ENCODE results near the gene SH3BGRL2. TPM values are rescaled to one million over a fixed set of nuclear protein-coding genes. Genes with fewer than 3 reads are reported as not detected.

Gene SH3BGRL2
- total and polyA plus RNA-seq, 2 donors, result 20.8 to 32.2 TPM

- no peak for DNase-seq (ENCODE audit: extremely low spot score)
- Histone ChIP-seq H3K27ac (ENCODE audit: low read depth) (no peak overlapping the region), H3K4me1 (ENCODE audit: insufficient read depth) (no peaks in the 10 kb centered on the region), H3K4me3 (ENCODE audit: low read depth, low read length) (no peak overlapping the region), H3K36me3 (ENCODE audit: insufficient read depth) (peaks cover 1% of the 10 kb centered on the region)
- WGBS, result 93% methylated on average over 3 of the region's 3 CpGs
Measured at GRCh38 chr6:79706527-79706926, 75.4 kb downstream of the SH3BGRL2 start.

- DNase-seq (ENCODE audit: extremely low spot score), result no peak
- Histone ChIP-seq H3K36me3 (ENCODE audit: insufficient read depth) (no peaks in the 10 kb centered on the region), H3K27ac (ENCODE audit: low read depth) (no peak overlapping the region), H3K4me3 (ENCODE audit: low read depth, low read length) (no peak overlapping the region), H3K4me1 (ENCODE audit: insufficient read depth) (no peaks in the 10 kb centered on the region)
- WGBS, result 77% methylated on average over 1 of the region's 1 CpG
Measured at GRCh38 chr6:79707621-79708020, 76.5 kb downstream of the SH3BGRL2 start.

- Histone ChIP-seq H3K36me3 (ENCODE audit: insufficient read depth) (no peaks in the 10 kb centered on the region), H3K27ac (ENCODE audit: low read depth) (no peak overlapping the region), H3K4me3 (ENCODE audit: low read depth, low read length) (no peak overlapping the region), H3K4me1 (ENCODE audit: insufficient read depth) (no peaks in the 10 kb centered on the region)
- no peak for DNase-seq (ENCODE audit: extremely low spot score)
- WGBS, result 68% methylated on average over 3 of the region's 3 CpGs
Measured at GRCh38 chr6:79708095-79708791, 77.1 kb downstream of the SH3BGRL2 start.

- H3K36me3 ChIP-seq (ENCODE audit: insufficient read depth), result no peaks in the 10 kb centered on the region
- H3K4me3 ChIP-seq (ENCODE audit: low read depth, low read length), result no peak overlapping the region
- H3K27ac ChIP-seq (ENCODE audit: low read depth), result no peak overlapping the region
- no peak for DNase-seq (ENCODE audit: extremely low spot score)
- H3K4me1 ChIP-seq (ENCODE audit: insufficient read depth), result no peaks in the 10 kb centered on the region
- WGBS, result 66% methylated on average over 3 of the region's 3 CpGs
Measured at GRCh38 chr6:79710127-79710526, 79.0 kb downstream of the SH3BGRL2 start.

- WGBS, result 71% methylated on average over 4 of the region's 4 CpGs
- Histone ChIP-seq H3K36me3 (ENCODE audit: insufficient read depth) (no peaks in the 10 kb centered on the region), H3K27ac (ENCODE audit: low read depth) (no peak overlapping the region)
Measured at GRCh38 chr6:79711167-79711566, 80.0 kb downstream of the SH3BGRL2 start.

GRCh38 chr6:79712144-79712543 lies 81.0 kb downstream of the SH3BGRL2 start:
- H3K4me3 ChIP-seq (ENCODE audit: low read depth, low read length), result no peak overlapping the region
- H3K36me3 ChIP-seq (ENCODE audit: insufficient read depth), result no peaks in the 10 kb centered on the region
- 64% methylated on average over 2 of the region's 2 CpGs for WGBS
- H3K27ac ChIP-seq (ENCODE audit: low read depth), result no peak overlapping the region
- no peaks in the 10 kb centered on the region for H3K4me1 ChIP-seq (ENCODE audit: insufficient read depth)
- DNase-seq (ENCODE audit: extremely low spot score), result no peak

More at GRCh38 chr6:79711167-79711566, 80.0 kb downstream of the SH3BGRL2 start:
- no peak for DNase-seq (ENCODE audit: extremely low spot score)
- Histone ChIP-seq H3K4me1 (ENCODE audit: insufficient read depth) (no peaks in the 10 kb centered on the region), H3K4me3 (ENCODE audit: low read depth, low read length) (no peak overlapping the region)

- no peak overlapping the region for H3K27ac ChIP-seq (ENCODE audit: low read depth)
- DNase-seq (ENCODE audit: extremely low spot score), result no peak
- H3K4me1 ChIP-seq (ENCODE audit: insufficient read depth), result no peaks in the 10 kb centered on the region
- 90% methylated on average over 9 of the region's 9 CpGs for WGBS
- H3K36me3 ChIP-seq (ENCODE audit: insufficient read depth), result no peaks in the 10 kb centered on the region
- no peak overlapping the region for H3K4me3 ChIP-seq (ENCODE audit: low read depth, low read length)
Measured at GRCh38 chr6:79712616-79713135, 81.5 kb downstream of the SH3BGRL2 start.

GRCh38 chr6:79713701-79714322 lies 82.7 kb downstream of the SH3BGRL2 start:
- H3K4me3 ChIP-seq (ENCODE audit: low read depth, low read length), result no peak overlapping the region
- no peak overlapping the region for H3K27ac ChIP-seq (ENCODE audit: low read depth)
- DNase-seq (ENCODE audit: extremely low spot score), result peak; percentile 7
- 18% methylated on average over 5 of the region's 5 CpGs for WGBS
- no peaks in the 10 kb centered on the region for H3K36me3 ChIP-seq (ENCODE audit: insufficient read depth)
- no peaks in the 10 kb centered on the region for H3K4me1 ChIP-seq (ENCODE audit: insufficient read depth)

GRCh38 chr6:79717989-79718388 lies 86.9 kb downstream of the SH3BGRL2 start:
- no peak for DNase-seq (ENCODE audit: extremely low spot score)
- H3K4me3 ChIP-seq (ENCODE audit: low read depth, low read length), result no peak overlapping the region
- H3K4me1 ChIP-seq (ENCODE audit: insufficient read depth), result no peaks in the 10 kb centered on the region
- H3K27ac ChIP-seq (ENCODE audit: low read depth), result no peak overlapping the region
- WGBS, result 97% methylated on average over 2 of the region's 2 CpGs
- H3K36me3 ChIP-seq (ENCODE audit: insufficient read depth), result no peaks in the 10 kb centered on the region

- DNase-seq (ENCODE audit: extremely low spot score), result no peak
- 79% methylated on average over 8 of the region's 8 CpGs for WGBS
- H3K36me3 ChIP-seq (ENCODE audit: insufficient read depth), result no peaks in the 10 kb centered on the region
- no peak overlapping the region for H3K27ac ChIP-seq (ENCODE audit: low read depth)
- H3K4me3 ChIP-seq (ENCODE audit: low read depth, low read length), result no peak overlapping the region
- no peaks in the 10 kb centered on the region for H3K4me1 ChIP-seq (ENCODE audit: insufficient read depth)
Measured at GRCh38 chr6:79718509-79719247, 87.5 kb downstream of the SH3BGRL2 start.

GRCh38 chr6:79719248-79719960 lies 88.3 kb downstream of the SH3BGRL2 start:
- 66% methylated on average over 6 of the region's 6 CpGs for WGBS
- DNase-seq (ENCODE audit: extremely low spot score), result no peak
- Histone ChIP-seq H3K4me1 (ENCODE audit: insufficient read depth) (no peaks in the 10 kb centered on the region), H3K27ac (ENCODE audit: low read depth) (no peak overlapping the region), H3K36me3 (ENCODE audit: insufficient read depth) (no peaks in the 10 kb centered on the region), H3K4me3 (ENCODE audit: low read depth, low read length) (no peak overlapping the region)

- no peak overlapping the region for H3K4me3 ChIP-seq (ENCODE audit: low read depth, low read length)
- DNase-seq (ENCODE audit: extremely low spot score), result no peak
- 85% methylated on average over 2 of the region's 2 CpGs for WGBS
- no peaks in the 10 kb centered on the region for H3K36me3 ChIP-seq (ENCODE audit: insufficient read depth)
- no peaks in the 10 kb centered on the region for H3K4me1 ChIP-seq (ENCODE audit: insufficient read depth)
- no peak overlapping the region for H3K27ac ChIP-seq (ENCODE audit: low read depth)
Measured at GRCh38 chr6:79724816-79725215, 93.7 kb downstream of the SH3BGRL2 start.

- Histone ChIP-seq H3K36me3 (ENCODE audit: insufficient read depth) (no peaks in the 10 kb centered on the region), H3K4me3 (ENCODE audit: low read depth, low read length) (no peak overlapping the region), H3K4me1 (ENCODE audit: insufficient read depth) (no peaks in the 10 kb centered on the region), H3K27ac (ENCODE audit: low read depth) (no peak overlapping the region)
- DNase-seq (ENCODE audit: extremely low spot score), result no peak
- WGBS, result 76% methylated on average over 4 of the region's 4 CpGs
Measured at GRCh38 chr6:79731471-79731870, 100.3 kb downstream of the SH3BGRL2 start.
